Sigmoid colon (tissue), 7 donors: ENCODE data around the gene PLCL1. TPM values are rescaled to one million over a fixed set of nuclear protein-coding genes. Genes with fewer than 3 reads are reported as not detected.

Experiments
- DNase-seq: peaks from one replicate; pipeline ENCODE4 v3.0.0-alpha.2; 2019
- H3K27ac ChIP-seq, 4 donors: fragments of 200-600 bp; sonication (generic); one replicate each; pipeline ENCODE4 v1.5.1; 2016 to 2019; ENCODE audit warnings: mild to moderate bottlenecking in 1 of 4
- H3K27me3 ChIP-seq, 3 donors: fragments of 200-600 bp; sonication (generic); one replicate each; pipeline ENCODE4 v1.5.1; 2019; ENCODE audit warnings: mild to moderate bottlenecking in 1 of 3
- H3K36me3 ChIP-seq, 4 donors: fragments of 200-600 bp; sonication (generic); one replicate each; pipeline ENCODE4 v1.5.1; 2016 to 2019
- H3K4me1 ChIP-seq, 4 donors: fragments of 200-600 bp; sonication (generic); one replicate each; pipeline ENCODE4 v1.5.1; 2017 to 2019
- H3K4me3 ChIP-seq, 4 donors: fragments of 200-600 bp; sonication (generic); one replicate each; pipeline ENCODE4 v1.5.1; 2017 to 2019; ENCODE audit warnings: mild to moderate bottlenecking in 2 of 4, moderate library complexity in 1 of 4
- H3K9me3 ChIP-seq, 4 donors: fragments of 200-600 bp in 3 of 4; sonication (generic) in 3 of 4; one replicate each; pipeline versions ENCODE4 v1.5.1 to v1.6.1; 2013 to 2019
- EP300 ChIP-seq, 4 donors: sonication (generic); formaldehyde crosslinking; IDR thresholded peaks; one replicate each; pipeline ENCODE4 v1.6.1; 2017; ENCODE audit warnings: antibody characterized with exemption in 4 of 4
- POLR2A ChIP-seq, 2 donors: fragments of 450-650 bp; IDR thresholded peaks; one replicate each; pipeline ENCODE4 v1.6.1; 2016; ENCODE audit warnings: antibody characterized with exemption in 2 of 2, mild to moderate bottlenecking in 2 of 2, moderate library complexity in 2 of 2
- POLR2AphosphoS5 ChIP-seq, 4 donors: sonication (generic); formaldehyde crosslinking; IDR thresholded peaks; one replicate each; pipeline ENCODE4 v1.6.1; 2017; ENCODE audit warnings: antibody characterized with exemption in 4 of 4
- WGBS, 2 donors: extraction: QIAGEN DNeasy Blood & Tissue Kit; methylation state at CpG; one replicate each; pipeline ENCODE4 v1.1.7; 2013; 5-methylcytosine and 5-hydroxymethylcytosine counted together
- intact Hi-C: fragments of 100-400 bp; cut with DNase I; formaldehyde crosslinking; loops from one replicate; pipeline ENCODE4 v1.15.1; 2023
- polyA plus RNA-seq, 3 donors: library from polyadenylated mRNA; stranded (reverse); fragments of 200-250 nt; gene quantifications; one replicate each; pipeline ENCODE4 v1.2.3, GENCODE V29; 2013
- total RNA-seq, 4 donors: library from RNA; depleted of rRNA; stranded (reverse); fragments of >200 nt; gene quantifications; one replicate each; pipeline ENCODE4 v1.1.0, GENCODE V29; 2016
- TF ChIP-seq, protein P1 (sequence below), 4 experiments: fragments of 450-650 bp in 3 of 4; fragments of 200-600 bp in 1 of 4; IDR thresholded peaks; one replicate each; pipeline ENCODE4 v1.5.1; 2016 to 2019; ENCODE audit warnings: antibody characterized with exemption in 4 of 4, mild to moderate bottlenecking in 3 of 4, moderate library complexity in 2 of 4
- donor health status: healthy with polysubstance abuse.
- donor health status: Bipolar disorder and iron deficiency.
- donor health status: healthy.

Gene PLCL1
- total and polyA plus RNA-seq, 7 donors, result 0.69 to 20.0 (median 13.6) TPM

DNA sequence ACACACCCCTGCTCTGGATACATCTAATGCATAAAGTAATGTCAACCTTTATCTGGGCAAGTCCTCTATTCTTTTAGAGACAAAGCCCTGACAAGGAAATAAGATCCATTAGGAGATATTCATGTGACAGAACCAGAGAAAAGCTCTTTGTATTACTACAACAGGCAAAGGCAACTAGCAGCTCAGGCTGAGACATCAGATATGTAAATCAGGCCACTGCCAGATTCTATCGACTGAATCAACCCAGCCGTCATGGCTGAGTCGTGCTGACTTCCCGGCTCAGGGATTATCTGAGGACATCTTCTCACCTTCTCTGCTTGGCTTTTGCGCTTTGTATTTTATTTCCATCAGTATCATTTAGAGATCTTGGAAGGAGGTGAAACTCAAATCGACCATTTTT is 294.5 kb downstream of the PLCL1 start:
- Histone ChIP-seq H3K4me1 (peaks cover 0 to 9% (median 6%) of the 10 kb centered on the region in 4 donors), H3K27me3 (no peaks in the 10 kb centered on the region), H3K27ac (no peak overlapping the region), H3K4me3 (no peak overlapping the region), H3K36me3 (peaks cover 0 to 5% (median 0%) of the 10 kb centered on the region in 4 donors), H3K9me3 (no peaks in the 10 kb centered on the region)
- no peak for DNase-seq
- WGBS, 2 donors, result 81% methylated on average over 6 of the region's 6 CpGs
- TF ChIP-seq POLR2AphosphoS5 (IDR thresholded peaks at IDR 0.05), result no peak
- TF ChIP-seq EP300 (IDR thresholded peaks at IDR 0.05), result no peak
- no peak for TF ChIP-seq POLR2A (IDR thresholded peaks at IDR 0.05)
- TF ChIP-seq, protein P1, sequence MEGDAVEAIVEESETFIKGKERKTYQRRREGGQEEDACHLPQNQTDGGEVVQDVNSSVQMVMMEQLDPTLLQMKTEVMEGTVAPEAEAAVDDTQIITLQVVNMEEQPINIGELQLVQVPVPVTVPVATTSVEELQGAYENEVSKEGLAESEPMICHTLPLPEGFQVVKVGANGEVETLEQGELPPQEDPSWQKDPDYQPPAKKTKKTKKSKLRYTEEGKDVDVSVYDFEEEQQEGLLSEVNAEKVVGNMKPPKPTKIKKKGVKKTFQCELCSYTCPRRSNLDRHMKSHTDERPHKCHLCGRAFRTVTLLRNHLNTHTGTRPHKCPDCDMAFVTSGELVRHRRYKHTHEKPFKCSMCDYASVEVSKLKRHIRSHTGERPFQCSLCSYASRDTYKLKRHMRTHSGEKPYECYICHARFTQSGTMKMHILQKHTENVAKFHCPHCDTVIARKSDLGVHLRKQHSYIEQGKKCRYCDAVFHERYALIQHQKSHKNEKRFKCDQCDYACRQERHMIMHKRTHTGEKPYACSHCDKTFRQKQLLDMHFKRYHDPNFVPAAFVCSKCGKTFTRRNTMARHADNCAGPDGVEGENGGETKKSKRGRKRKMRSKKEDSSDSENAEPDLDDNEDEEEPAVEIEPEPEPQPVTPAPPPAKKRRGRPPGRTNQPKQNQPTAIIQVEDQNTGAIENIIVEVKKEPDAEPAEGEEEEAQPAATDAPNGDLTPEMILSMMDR (IDR thresholded peaks at IDR 0.05), result no peak
- intact Hi-C loops, result no loop called here

DNA sequence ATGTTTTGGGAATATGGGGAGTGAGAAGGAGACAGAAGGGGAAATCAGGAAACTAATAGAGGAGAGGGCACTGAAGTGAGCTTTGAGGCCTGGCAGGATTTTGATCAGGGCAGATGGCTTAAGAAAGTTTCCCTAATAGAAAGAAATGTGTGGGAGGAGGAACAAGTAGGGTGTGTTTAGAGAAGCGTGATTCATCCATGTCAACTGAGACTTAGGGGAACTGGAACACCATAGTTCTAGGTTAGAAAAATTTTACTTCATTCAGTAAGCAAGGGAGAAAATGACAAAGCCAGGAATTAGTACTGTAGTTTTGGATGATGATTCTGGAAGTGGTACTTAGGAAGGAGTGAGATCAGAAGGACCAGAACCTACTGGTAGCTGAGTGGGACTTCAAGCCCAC is 296.0 kb downstream of the PLCL1 start:
- intact Hi-C loops, result no loop called here
- peak overlapping the region in 1 of 4 donors; percentile 12 for H3K27ac ChIP-seq

DNA sequence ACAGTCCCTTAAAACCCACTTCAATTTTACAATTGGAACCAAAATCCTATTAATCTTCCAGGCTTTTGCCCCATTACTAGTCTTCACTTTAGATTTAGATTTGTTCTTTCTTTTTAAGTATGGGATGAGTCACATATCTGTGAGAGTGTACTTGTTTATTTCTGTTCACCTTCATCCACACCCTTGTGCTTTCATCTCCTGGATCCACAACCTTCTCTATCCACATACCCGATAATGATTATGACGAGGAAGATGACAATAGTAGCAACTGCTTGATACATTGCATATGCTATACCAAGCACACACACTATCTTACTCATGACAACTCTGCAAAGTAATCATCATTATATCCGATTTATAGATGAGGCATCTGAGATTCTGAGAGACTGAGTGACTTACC is 297.3 kb downstream of the PLCL1 start:
- Histone ChIP-seq H3K27me3 (no peaks in the 10 kb centered on the region), H3K27ac (no peak overlapping the region), H3K36me3 (peaks cover 0 to 5% (median 0%) of the 10 kb centered on the region in 4 donors), H3K9me3 (no peaks in the 10 kb centered on the region), H3K4me1 (peaks cover 0 to 6% (median 5%) of the 10 kb centered on the region in 4 donors), H3K4me3 (no peak overlapping the region)
- 95% methylated on average over 3 of the region's 3 CpGs for WGBS, 2 donors
- intact Hi-C loops, result no loop called here
- TF ChIP-seq EP300 (IDR thresholded peaks at IDR 0.05) (no peak), POLR2A (IDR thresholded peaks at IDR 0.05) (no peak), POLR2AphosphoS5 (IDR thresholded peaks at IDR 0.05) (no peak)
- TF ChIP-seq, protein P1 (IDR thresholded peaks at IDR 0.05), result no peak
- DNase-seq, result no peak

More for the DNA sequence above, 296.0 kb downstream of the PLCL1 start:
- Histone ChIP-seq H3K27me3 (no peaks in the 10 kb centered on the region), H3K4me3 (no peak overlapping the region), H3K4me1 (peaks cover 0 to 9% (median 6%) of the 10 kb centered on the region in 4 donors), H3K36me3 (peaks cover 0 to 5% (median 0%) of the 10 kb centered on the region in 4 donors), H3K9me3 (no peaks in the 10 kb centered on the region)
- WGBS, 2 donors, result 74 to 83% methylated on average over 1 of the region's 1 CpG
- no peak for DNase-seq
- TF ChIP-seq EP300 (IDR thresholded peaks at IDR 0.05) (no peak), POLR2A (IDR thresholded peaks at IDR 0.05) (no peak), POLR2AphosphoS5 (IDR thresholded peaks at IDR 0.05) (no peak)
- TF ChIP-seq, protein P1 (IDR thresholded peaks at IDR 0.05), result no peak

DNA sequence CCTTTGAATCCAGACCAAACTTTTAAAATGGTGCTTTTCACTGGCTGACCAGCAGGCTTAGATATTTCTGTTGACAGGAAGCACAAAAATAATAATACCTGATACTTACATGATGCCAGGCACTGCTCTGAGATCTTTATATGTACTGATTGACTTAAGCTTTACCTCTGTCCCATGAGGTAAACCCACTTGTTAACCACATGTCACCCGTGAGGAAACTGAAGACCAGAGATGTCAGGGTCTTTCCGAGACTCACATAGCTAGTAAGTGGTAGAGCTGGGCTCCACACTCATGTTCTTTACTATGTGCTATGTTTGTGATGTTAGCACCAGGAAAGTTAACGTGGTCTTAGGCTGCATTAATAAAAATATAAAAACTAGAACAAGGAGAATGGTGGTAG is 297.7 kb downstream of the PLCL1 start:
- H3K36me3 ChIP-seq, result peaks cover 0 to 5% (median 0%) of the 10 kb centered on the region in 4 donors
- H3K27ac ChIP-seq, result no peak overlapping the region
- TF ChIP-seq EP300 (IDR thresholded peaks at IDR 0.05) (no peak), POLR2AphosphoS5 (IDR thresholded peaks at IDR 0.05) (no peak), POLR2A (IDR thresholded peaks at IDR 0.05) (no peak)
- TF ChIP-seq, protein P1 (IDR thresholded peaks at IDR 0.05), result no peak
- H3K4me3 ChIP-seq, result no peak overlapping the region
- intact Hi-C loops, result no loop called here
- 93 to 96% methylated on average over 3 of the region's 3 CpGs for WGBS, 2 donors
- peaks cover 0 to 3% (median 1%) of the 10 kb centered on the region in 4 donors for H3K4me1 ChIP-seq
- no peaks in the 10 kb centered on the region for H3K27me3 ChIP-seq
- DNase-seq, result no peak
- no peaks in the 10 kb centered on the region for H3K9me3 ChIP-seq

DNA sequence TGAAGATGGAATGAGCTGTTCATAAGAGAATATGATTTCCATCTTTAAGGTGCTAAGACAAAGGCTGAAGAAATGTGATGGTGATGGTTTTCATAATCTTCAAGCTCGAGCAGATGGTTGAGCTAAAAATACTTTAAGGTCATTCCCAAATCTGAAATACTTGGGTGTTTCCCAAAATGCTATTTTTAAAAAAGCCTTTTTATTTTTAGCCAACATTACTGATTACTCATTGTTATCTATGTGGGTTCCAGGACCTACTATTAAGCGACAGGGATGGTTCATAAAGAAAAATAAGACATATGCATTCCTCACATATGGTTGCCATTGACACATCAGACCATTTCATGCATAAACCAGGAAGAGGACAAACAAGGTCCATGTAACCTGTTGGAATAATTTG is 298.5 kb downstream of the PLCL1 start:
- peaks cover 0 to 5% (median 0%) of the 10 kb centered on the region in 4 donors for H3K36me3 ChIP-seq
- DNase-seq, result no peak
- peaks cover 0 to 3% (median 0%) of the 10 kb centered on the region in 4 donors for H3K4me1 ChIP-seq
- no peak for TF ChIP-seq POLR2AphosphoS5 (IDR thresholded peaks at IDR 0.05)
- no peak for TF ChIP-seq POLR2A (IDR thresholded peaks at IDR 0.05)
- TF ChIP-seq EP300 (IDR thresholded peaks at IDR 0.05), result no peak
- TF ChIP-seq, protein P1 (IDR thresholded peaks at IDR 0.05), result no peak
- no peak overlapping the region for H3K4me3 ChIP-seq
- H3K9me3 ChIP-seq, result no peaks in the 10 kb centered on the region
- H3K27ac ChIP-seq, result no peak overlapping the region
- 85 to 89% methylated on average over 2 of the region's 2 CpGs for WGBS, 2 donors
- H3K27me3 ChIP-seq, result no peaks in the 10 kb centered on the region
- intact Hi-C loops, result no loop called here
